HG03565 (cell line): ENCODE data around the gene PPP1R27.
A peak's percentile ranks its signal among the peaks of the same experiment; 100 is the strongest.

Source experiments
- ATAC-seq: cut with Tn5 transposase; IDR thresholded peaks from one replicate; pipeline ENCODE4 v1.9.1; 2021; ENCODE audit warnings: mild to moderate bottlenecking, moderate library complexity; ENCODE audit not compliant: unreplicated experiment

The PPP1R27 gene

DNA sequence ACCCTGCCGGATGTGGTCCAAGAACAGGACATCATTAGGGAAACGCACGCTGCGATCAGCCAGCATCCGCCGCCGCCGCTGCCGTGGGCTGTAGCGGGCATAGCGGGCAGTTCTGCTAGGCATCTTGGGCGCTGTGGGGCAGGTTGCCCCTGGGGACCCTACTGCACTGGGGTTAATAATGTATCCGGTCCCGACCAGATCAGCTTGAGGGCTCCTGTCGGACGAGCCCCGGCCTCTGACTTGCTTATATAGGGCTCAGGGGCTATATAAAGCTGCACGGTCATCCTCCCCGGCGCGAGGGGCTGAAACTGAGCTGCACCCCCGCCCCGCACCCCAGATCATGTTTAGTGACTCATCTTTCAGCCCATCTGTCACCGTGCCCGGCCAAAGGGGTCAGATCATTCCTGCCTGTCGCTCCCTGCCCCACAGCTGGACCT, at the start of gene PPP1R27:
Gene PPP1R27 (minus strand): TSS at position 220 of the 437 bp plus-strand sequence. CDS start 97 bp downstream, at position 123.
- no peak for ATAC-seq

DNA sequence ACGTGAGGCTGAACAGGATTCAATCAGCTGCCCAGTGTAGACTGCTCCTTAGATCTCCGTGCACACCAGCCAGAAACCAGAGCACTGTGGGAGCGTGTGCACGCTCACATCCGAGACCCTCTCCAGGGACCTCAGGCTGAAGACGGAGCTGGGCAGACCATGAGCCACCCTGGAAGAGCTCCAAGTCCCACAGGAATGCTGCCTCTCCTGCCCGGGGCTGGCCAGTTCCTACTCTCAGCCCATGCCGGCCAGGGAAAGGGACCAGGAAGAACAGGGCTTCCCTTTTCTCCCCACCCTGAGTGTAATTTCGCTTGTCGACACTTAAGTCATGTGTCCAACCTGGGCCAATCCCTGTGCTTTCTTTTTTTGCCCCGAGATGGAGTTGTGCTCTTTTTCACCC, 49.7 kb upstream of the PPP1R27 start:
- no peak for ATAC-seq

DNA sequence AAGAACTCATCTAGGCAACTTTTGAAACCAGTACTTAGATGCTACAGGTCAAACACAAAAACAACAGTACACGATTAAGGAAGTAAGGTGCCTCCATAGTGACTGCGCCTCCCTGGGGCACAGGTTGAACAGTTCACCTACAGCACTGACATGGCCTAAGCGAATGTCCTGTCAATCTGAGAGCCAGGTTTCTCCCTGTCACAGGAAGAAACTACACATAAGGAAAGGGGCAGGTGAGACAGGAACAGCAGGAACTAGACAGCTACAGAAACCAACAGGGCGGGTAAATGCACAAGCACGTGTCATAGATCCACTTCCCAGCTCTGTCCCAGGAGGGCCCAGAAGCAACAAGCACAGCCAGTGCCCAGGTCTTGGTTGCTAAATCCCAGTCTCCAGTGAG, 44.3 kb upstream of the PPP1R27 start:
- ATAC-seq, result no peak

- no peak for ATAC-seq
These were observed 43.4 kb upstream of the PPP1R27 start for GRCh38 chr17:81878294-81878693.

- ATAC-seq, result no peak
These were observed 42.7 kb upstream of the PPP1R27 start for GRCh38 chr17:81877569-81877968.

DNA sequence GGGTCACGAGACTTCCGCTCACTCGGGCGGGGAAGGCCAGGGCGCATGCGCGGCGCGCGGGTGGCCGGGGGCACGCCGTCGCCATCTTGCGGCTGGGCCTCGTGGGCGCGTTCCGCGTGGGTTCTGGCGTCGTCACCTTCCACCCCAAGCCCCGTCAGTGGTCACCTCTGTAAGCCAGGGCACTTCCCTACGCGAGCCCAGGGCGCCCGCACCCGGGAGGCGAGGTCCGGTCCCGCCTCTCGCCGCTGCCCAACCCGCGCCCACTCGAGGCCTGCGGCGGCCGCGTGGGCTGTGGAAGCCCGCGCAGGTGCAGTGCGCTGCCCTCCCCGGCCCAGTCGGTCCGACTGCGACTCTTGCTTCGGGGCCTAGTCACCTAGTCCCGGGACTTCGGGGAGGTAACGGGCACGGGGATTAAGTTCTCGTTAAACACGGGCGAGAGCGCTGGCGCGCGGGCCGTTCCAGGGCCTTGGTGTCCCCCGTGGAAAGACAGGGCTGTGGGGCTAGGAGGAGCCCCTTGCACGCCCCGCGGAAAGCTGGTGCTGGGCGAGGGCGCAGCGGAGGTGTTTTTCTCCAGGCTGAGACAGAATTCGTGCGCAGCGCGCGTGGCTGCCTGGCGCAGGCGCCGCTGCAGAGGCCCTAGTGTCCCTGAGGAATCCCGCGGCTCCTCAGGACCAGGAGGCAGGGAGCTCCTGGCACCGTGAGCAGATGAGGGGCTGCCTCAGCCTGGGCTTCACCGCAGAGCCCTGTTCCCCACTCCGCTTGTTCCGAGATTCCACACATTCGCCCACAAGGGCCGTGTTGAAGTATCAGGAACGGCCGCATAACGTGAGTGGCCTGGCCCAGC, 36.8 kb upstream of the PPP1R27 start:
- peak; percentile 39 for ATAC-seq

DNA sequence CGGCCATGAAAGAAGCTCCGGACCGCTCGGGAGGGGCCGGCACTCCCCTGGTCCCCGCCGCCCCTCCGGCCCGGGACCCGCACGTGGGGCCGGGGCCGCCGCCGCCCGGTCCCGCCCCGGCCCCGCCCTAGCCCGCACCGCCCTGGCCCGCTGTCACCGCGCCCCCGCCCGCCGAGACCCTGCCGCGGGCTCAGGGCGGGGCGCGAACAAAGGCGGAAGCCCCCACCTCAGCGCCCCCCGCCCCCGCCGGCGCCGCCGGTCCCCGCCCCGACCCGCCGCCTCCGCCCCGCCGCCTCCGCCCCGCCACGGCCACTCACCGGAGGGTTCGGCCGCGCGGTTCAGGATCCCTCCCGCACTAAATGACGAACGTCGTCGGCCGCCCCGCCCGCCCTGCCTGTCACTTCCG, 36.1 kb upstream of the PPP1R27 start, which contains the start of gene ARHGDIA:
Gene ARHGDIA (minus strand): TSS at position 357 of the 406 bp plus-strand sequence. CDS start 1,407 bp downstream, outside the sequence.
- no peak for ATAC-seq

- ATAC-seq, result no peak
These were observed 35.5 kb upstream of the PPP1R27 start for GRCh38 chr17:81870131-81870980.

GRCh38 chr17:81869221-81870130, 34.6 kb upstream of the PPP1R27 start:
- no peak for ATAC-seq

DNA sequence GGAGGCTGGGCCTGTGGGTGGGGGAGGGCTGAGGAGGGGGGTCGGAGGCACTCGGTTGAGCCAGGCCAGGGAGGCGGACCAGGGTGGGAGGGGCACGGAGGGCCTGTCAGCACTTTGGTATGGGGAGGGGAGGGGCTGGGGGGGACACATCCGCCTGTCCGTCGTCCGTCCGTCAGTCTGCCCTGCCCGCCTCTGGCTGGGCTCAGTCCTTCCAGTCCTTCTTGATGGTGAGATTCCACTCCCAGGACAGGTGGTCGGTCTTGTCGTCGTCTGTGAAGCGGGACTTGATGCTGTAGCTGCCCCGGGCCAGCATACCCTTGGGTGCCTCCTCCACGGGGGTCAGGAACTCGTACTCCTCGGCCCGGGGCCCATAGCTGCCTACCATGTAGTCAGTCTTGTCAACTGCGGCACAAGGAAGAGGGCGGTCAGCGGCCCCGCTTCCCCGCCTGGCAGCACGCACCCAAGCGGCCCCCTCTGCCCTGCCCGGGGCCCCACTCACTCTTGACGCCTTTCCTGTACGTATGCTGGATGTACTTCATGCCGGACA, 33.9 kb upstream of the PPP1R27 start:
- ATAC-seq, result no peak

- ATAC-seq, result no peak
These were observed 33.3 kb upstream of the PPP1R27 start for GRCh38 chr17:81867991-81868673.

DNA sequence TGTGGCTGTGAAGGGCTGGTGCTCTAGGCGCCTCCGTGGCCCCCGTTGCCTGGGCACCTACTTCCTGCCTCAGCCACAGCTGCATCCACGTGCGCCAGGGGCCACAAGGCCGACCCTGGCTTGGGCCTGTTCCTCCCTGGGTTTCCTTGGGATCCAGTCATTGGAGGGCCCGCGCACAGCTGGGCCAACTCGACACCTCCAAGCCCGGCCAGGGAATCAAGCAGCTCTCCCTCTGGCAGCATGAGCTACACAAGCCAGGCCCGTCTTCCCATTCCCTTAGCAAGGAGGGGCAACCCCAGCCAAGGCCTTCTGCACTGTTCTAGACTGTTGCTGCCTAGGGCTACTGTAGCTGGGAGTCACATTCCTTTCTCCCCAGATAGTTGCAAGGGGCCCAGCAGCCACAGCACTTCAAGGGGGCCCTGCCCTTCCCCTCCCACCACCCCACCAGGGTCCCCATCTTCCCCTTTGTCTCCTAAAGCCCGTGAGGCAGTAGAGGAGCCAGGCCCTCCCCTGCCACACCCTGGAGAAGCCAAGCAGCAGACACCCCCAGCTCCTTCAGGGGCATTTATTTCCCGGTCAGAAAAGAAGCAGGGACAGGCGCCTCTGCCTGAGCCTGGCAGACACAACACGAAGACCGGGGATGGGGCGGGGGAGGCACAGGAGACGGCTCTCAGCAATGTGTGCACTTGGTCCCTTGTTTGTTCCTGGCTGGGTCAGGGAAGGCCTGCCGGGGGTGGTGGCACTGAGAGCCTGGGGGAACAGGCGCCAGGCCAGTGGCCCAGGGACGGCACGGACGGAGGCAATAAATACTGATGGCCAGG, 32.5 kb upstream of the PPP1R27 start:
- no peak for ATAC-seq

DNA sequence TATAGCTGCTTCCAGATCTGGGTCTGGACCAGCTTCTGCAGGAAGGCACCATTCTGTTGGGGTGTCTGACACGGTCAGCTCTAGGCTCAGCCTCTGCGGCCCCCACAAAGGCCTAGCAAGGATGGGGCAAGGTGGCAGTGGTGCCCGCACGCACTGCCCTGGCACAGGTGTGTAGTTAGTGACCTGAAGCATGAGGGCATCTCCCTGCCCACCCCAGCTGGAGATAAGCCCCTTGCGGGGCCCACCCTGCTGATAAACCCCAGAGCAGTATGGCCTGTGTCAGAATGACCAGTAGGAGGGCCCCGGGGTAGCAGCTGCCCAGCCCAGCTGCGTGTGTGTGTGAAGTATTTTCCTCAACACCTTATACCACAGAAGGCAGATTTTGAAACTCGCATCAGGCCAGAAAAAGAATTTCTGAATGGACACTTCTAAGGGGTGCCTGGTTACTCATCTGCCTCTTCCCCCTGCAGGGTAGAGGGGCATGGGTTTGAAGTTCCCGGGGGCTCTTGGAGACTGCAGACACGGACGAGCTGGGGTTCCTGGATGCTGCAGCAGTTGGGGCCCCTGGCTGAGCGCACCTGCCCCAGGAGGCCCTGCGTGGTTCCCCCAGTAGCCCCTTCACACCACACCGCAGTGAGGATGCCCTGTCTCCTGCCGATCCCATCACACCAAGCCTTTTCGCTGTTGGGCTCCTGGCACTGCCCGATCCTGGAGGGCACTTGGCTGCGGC, 31.8 kb upstream of the PPP1R27 start:
- ATAC-seq, result no peak

GRCh38 chr17:81865733-81866439, 31.0 kb upstream of the PPP1R27 start:
- ATAC-seq, result no peak

- ATAC-seq, result no peak
These were observed 30.5 kb upstream of the PPP1R27 start for GRCh38 chr17:81865358-81865732.

DNA sequence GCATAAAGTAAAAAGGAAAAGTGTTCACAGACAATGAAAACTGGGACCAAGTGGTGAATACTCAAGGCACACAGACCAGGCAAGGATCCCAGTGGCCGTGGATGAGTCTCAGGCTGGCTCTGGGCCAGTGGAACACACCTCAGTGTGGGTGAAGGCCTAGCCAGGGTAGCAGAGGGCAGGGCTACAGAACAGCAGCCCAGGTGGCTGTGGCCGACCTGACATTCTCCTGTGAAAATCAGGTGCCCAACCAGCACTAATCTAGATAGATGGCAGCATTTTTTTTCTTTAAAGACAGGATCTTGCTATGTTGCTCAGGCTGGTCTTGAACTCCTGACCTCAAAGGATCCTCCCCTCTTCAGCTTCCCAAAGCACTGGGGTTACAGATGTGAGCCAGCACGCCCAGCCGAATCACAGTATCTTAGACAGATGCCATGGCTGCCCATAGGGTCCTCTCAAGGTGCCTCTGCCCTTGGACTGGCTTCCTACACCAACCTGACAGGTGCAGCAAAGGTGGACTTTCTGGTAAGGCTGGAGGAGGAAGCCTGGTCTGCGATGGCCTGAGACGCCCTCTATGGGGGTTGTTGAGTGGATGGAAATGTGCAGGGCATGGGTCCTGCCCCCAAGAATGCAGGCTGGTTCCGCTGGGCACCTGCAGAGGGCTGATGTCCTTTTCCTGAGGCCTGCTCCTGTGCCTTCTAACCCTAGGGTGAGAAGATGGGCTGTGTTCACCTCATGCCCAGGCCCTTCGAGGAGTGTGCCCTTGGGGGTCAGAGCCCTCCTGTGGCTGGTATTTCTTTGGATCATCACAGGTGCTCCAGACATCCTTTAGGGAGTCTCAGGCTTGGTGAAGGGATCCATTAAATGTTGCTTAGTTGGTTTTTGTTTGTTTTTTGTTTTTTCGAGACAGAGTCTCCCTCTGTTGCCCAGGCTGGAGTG, 29.3 kb upstream of the PPP1R27 start:
- ATAC-seq, result no peak
